K562 (cell line): ENCODE measurements around the gene FYB1. TPM values are rescaled to one million over a fixed set of nuclear protein-coding genes. Genes with fewer than 3 reads are reported as not detected.

Experiments
- ARID1B ChIP-seq: fragments of 450-650 bp; IDR thresholded peaks from 2 replicates; pipeline ENCODE4 v1.6.1; 2016; ENCODE audit warnings: antibody characterized with exemption, mild to moderate bottlenecking, inconsistent platforms
- BCOR ChIP-seq: fragments of 450-650 bp; IDR thresholded peaks from 2 replicates; pipeline ENCODE4 v1.6.1; 2016
- BRF2 ChIP-seq: IDR thresholded peaks from 3 replicates; pipeline ENCODE4 v1.6.1; 2011; ENCODE audit warnings: borderline replicate concordance, mild to moderate bottlenecking; ENCODE audit not compliant: insufficient read length, insufficient read depth
- DNMT1 ChIP-seq: fragments of 450-650 bp; IDR thresholded peaks from 2 replicates; pipeline ENCODE4 v1.6.1; 2016; ENCODE audit warnings: antibody characterized with exemption, mild to moderate bottlenecking
- HMG20B ChIP-seq: fragments of 250-450 bp; sonication (Bioruptor Pico); IDR thresholded peaks from 2 replicates; pipeline ENCODE4 v1.5.0; 2021; ENCODE audit warnings: mild to moderate bottlenecking
- KHSRP ChIP-seq: fragments of 450-650 bp; IDR thresholded peaks from 2 replicates; pipeline ENCODE4 v1.6.1; 2017
- MBD2 ChIP-seq: sonication (generic); IDR thresholded peaks from 2 replicates; pipeline ENCODE4 v1.6.1; 2016; ENCODE audit warnings: low read depth, borderline replicate concordance
- PCBP2 ChIP-seq: fragments of 200-400 bp; formaldehyde crosslinking; IDR thresholded peaks from 2 replicates; pipeline ENCODE4 v1.6.1; 2018; ENCODE audit warnings: low read length, low read depth, mild to moderate bottlenecking, moderate library complexity; ENCODE audit not compliant: poor library complexity, severe bottlenecking
- PTTG1 ChIP-seq: fragments of 450-650 bp; IDR thresholded peaks from 2 replicates; pipeline ENCODE4 v1.6.1; 2016; ENCODE audit warnings: low read depth, mild to moderate bottlenecking, missing genetic modification characterization, missing compliant biosample characterization
- SOX6 ChIP-seq: fragments of 450-650 bp; IDR thresholded peaks from 2 replicates; pipeline ENCODE4 v1.6.1; 2014; ENCODE audit warnings: mild to moderate bottlenecking
- SRF ChIP-seq, 2 experiments: fragments of 250-450, 450-650 bp in 1 of 2; sonication (Bioruptor Pico) in 1 of 2; sonication (generic) in 1 of 2; formaldehyde crosslinking; IDR thresholded peaks; 2 replicates each; pipeline versions ENCODE4 v1.5.0 to v1.5.1; 2020 to 2022; ENCODE audit warnings: mild to moderate bottlenecking in 1 of 2, missing genetic modification reagents in 1 of 2
- TEAD2 ChIP-seq: fragments of 450-650 bp; IDR thresholded peaks from 2 replicates; pipeline ENCODE4 v1.6.1; 2016; ENCODE audit warnings: missing genetic modification characterization, control low read depth, missing compliant biosample characterization
- USF1 ChIP-seq: sonication (generic); formaldehyde crosslinking; IDR thresholded peaks from 2 replicates; pipeline ENCODE4 v1.9.0; 2022; ENCODE audit warnings: mild to moderate bottlenecking, missing genetic modification reagents
- USF2 ChIP-seq: sonication (generic); formaldehyde crosslinking; IDR thresholded peaks from 2 replicates; pipeline ENCODE4 v1.5.0; 2020; ENCODE audit warnings: missing genetic modification reagents
- ZFP1 ChIP-seq: fragments of 450-650 bp; formaldehyde crosslinking; IDR thresholded peaks from 2 replicates; pipeline ENCODE4 v1.4.0; 2020; ENCODE audit warnings: mild to moderate bottlenecking, mixed read lengths
- ZNF133 ChIP-seq: fragments of 250-450 bp; sonication (Bioruptor Pico); IDR thresholded peaks from 2 replicates; pipeline ENCODE4 v1.4.0; 2020; ENCODE audit warnings: mild to moderate bottlenecking
- ZNF165 ChIP-seq: fragments of 250-450 bp; sonication (Bioruptor Pico); IDR thresholded peaks from 2 replicates; pipeline ENCODE4 v1.4.0; 2020; ENCODE audit warnings: borderline replicate concordance
- ZNF311 ChIP-seq: fragments of 250-450 bp; sonication (Bioruptor Pico); IDR thresholded peaks from 2 replicates; pipeline ENCODE4 v1.4.0; 2020; ENCODE audit warnings: mild to moderate bottlenecking, moderate library complexity
- ZNF318 ChIP-seq, 2 experiments: fragments of 450-650 bp; IDR thresholded peaks; 2 replicates each; pipeline ENCODE4 v1.6.1; 2016; ENCODE audit warnings: mild to moderate bottlenecking in 2 of 2, borderline replicate concordance in 1 of 2, low read depth in 1 of 2, moderate library complexity in 1 of 2
- polyA plus RNA-seq, 8 experiments: library from polyadenylated mRNA; depleted of rRNA in 4 of 8; stranded (reverse) in 5 of 8; unstranded in 3 of 8; fragments of >200 nt; fragmentation: Nextera tagmentation in 2 of 8; fragmentation: Illumina TruSeq in 1 of 8; extraction: Ambion mirVana in 2 of 8; extraction: Trizol in 1 of 8; gene quantifications; 2 replicates each; pipeline versions ENCODE4 v1.2.1 to v1.2.3, GENCODE V29; 2011 to 2014; ENCODE audit warnings: inconsistent platforms in 1 of 8, missing spikeins in 1 of 8
- total RNA-seq, 7 experiments: library from RNA; depleted of rRNA in 6 of 7; stranded (reverse); fragments of >200 nt in 6 of 7; fragmentation: Illumina TruSeq in 2 of 7; extraction: Trizol in 2 of 7; gene quantifications; 2 replicates each; pipeline versions ENCODE4 v1.2.1 to v1.2.3, GENCODE V29; 2011 to 2021; ENCODE audit warnings: low replicate concordance in 1 of 7

Gene FYB1
- total and polyA plus RNA-seq, 9 of the 15 experiments (the other 6 are each of a cell fraction or from before 2014, with no cell fraction given), result 4.7 to 31.5 (median 9.7) TPM

- no peak for TF ChIP-seq USF2 (CRISPR knock-in tag)
- TF ChIP-seq ZFP1 (CRISPR knock-in tag), result no peak
- no peak for TF ChIP-seq ZNF133 (CRISPR knock-in tag)
- no peak for TF ChIP-seq USF1
- TF ChIP-seq MBD2, result no peak
- TF ChIP-seq SRF (CRISPR knock-in tag; IDR thresholded peaks at IDR 0.05), result no peak
- TF ChIP-seq BRF2, result no peak
- no peak; the same call in 1 of the 2 replicates for TF ChIP-seq ZNF311 (CRISPR knock-in tag)
- peak; percentile 80 for TF ChIP-seq ARID1B
- no peak for TF ChIP-seq PCBP2
- TF ChIP-seq TEAD2 (tag), result no peak
- TF ChIP-seq PTTG1, result no peak
- TF ChIP-seq SOX6, result 0 out of 2 replicates have a peak, but pooled peaks have one; percentile 34
- no peak for TF ChIP-seq BCOR
- peak in 1 of 2 experiments; percentile 64; a peak in 1 of 4 replicates for TF ChIP-seq ZNF318 (IDR thresholded peaks at IDR 0.05; ENCODE audit: borderline replicate concordance in 1 of 2, low read depth in 1 of 2)
- no peak for TF ChIP-seq HMG20B (CRISPR knock-in tag)
- TF ChIP-seq KHSRP, result no peak
- TF ChIP-seq DNMT1, result 0 out of 2 replicates have a peak, but pooled peaks have one; percentile 26
- TF ChIP-seq ZNF165, result no peak
Observed at GRCh38 chr5:39158127-39158593, 61.2 kb downstream of the FYB1 start (continued).
